GM12801 (cell line): Measurements from ENCODE around the gene KRT81.

ENCODE experiments used
- TF ChIP-seq, protein P1 (sequence below): IDR thresholded peaks from one replicate; pipeline ENCODE4 v1.5.1; 2011; ENCODE audit warnings: control low read depth; ENCODE audit not compliant: insufficient read length; ENCODE audit errors: extremely low read depth

Gene KRT81

DNA sequence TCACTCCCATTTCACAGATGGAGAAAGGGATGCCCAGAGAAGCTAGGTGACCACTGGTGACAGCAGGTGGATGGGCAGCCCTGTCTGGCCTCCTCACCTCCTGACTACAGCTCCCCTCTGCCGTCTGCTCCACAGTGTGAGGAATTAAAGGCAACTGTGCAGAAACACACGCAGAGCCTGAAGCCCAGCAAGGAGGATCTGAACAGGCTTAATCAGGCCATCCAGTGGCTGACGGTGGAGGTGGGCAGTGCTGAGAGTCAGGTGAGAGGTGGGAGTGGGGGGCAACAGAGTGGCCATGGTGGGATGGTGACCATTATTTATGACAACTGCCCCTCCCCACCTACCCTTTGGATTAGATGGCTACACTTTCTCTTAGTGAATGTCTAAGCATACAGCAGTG lies 15.6 kb downstream of the KRT81 start:
- TF ChIP-seq, protein P1, sequence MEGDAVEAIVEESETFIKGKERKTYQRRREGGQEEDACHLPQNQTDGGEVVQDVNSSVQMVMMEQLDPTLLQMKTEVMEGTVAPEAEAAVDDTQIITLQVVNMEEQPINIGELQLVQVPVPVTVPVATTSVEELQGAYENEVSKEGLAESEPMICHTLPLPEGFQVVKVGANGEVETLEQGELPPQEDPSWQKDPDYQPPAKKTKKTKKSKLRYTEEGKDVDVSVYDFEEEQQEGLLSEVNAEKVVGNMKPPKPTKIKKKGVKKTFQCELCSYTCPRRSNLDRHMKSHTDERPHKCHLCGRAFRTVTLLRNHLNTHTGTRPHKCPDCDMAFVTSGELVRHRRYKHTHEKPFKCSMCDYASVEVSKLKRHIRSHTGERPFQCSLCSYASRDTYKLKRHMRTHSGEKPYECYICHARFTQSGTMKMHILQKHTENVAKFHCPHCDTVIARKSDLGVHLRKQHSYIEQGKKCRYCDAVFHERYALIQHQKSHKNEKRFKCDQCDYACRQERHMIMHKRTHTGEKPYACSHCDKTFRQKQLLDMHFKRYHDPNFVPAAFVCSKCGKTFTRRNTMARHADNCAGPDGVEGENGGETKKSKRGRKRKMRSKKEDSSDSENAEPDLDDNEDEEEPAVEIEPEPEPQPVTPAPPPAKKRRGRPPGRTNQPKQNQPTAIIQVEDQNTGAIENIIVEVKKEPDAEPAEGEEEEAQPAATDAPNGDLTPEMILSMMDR: no peak

DNA sequence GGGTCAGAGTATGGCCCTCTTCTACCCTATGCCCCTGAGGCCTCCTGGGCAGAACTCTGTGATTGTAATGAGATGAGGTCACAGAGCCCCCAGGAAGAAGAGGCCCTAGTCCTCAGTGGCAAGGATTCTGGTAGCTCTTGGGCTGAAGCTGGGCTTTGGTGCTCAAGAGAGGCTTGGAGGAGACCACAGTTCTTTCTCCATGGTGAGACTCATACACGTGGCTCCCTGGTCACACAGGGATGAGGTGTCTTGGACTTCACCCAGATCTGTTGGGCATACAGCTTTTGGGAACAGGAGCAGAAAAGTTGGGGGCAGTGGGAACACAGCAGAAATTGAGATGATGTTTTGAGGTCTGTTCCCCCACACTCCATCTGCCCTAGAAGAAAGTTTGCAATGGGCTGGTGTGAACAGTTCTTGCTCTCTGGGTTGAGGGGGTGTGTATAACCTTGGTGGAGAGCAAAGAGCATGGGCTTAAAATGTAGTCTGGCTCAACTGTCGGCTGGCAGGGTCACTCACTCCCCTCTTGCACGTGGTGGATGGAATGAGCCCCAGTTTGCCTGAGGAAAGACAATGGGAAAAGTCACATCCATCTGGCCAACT lies 16.7 kb downstream of the KRT81 start, which contains the start of gene KRT86:
TSS of gene KRT86 (plus strand) at position 125 of the 600 bp plus-strand sequence. CDS start 27,272 bp downstream, outside the sequence.
- TF ChIP-seq, protein P1: no peak

DNA sequence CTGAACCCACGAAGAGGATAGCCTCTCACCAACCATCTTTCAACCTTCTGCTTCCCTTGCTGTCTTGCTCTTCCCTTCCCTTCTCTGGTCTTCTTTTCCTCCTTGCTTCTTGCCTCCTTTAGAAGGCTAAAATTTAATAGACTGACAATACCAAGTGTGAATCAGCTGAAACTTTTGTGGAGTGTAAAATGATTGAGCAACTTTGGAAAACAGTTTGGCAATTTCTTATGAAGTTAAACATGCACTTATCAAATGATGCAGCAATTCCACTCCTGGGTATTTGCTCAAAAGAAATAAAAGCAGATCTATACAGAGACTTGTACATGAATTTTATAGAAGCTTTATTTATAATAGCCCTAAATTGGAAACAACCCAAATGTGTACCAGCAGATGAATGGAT lies 20.2 kb downstream of the KRT81 start:
- TF ChIP-seq, protein P1: no peak

DNA sequence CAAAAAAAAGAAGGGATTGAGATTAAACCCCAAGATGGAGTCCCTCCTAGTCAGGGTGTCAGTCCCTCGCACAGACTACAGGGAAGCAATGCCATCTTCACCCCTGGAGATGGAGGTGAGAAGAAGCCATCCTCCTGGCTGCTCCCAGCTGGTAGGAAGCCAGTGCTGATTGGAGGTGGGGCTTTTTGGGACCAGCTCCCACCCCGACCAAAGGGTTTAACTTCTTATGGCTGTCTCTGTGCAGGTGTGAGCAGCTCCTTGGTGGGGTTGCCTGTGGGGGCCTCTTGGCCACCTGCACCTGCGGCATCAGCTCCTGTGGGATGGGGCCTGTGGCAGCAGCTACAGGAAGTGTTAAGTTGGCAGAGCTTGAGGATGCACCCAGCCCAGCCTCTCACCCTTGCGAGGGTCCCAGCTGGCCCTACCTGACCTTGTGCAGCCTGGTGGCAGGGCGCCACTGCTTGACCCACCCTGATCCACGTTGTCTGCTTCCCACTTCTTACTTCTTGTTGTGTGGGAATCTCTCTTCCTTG lies 20.7 kb downstream of the KRT81 start:
- TF ChIP-seq, protein P1: no peak

DNA sequence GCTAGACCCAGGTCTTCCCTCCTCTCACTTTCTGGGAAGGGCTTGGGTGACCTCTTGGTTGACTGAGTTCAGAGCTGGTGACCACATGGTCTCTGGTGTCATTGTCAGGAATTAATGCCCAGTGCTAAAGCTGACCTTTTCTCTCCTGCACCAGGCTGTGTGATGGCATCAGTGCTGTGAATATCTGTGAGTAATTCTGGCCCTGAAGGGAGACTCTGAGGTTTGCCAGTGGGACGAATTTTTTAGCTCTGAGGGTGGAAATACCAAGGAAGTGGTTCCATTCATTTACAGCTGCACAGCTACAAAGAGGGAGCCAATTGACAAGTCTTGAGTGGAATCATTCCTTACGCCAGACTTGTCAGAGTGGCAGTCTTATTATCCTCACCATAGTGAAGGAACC lies 23.1 kb downstream of the KRT81 start:
- TF ChIP-seq, protein P1: no peak

DNA sequence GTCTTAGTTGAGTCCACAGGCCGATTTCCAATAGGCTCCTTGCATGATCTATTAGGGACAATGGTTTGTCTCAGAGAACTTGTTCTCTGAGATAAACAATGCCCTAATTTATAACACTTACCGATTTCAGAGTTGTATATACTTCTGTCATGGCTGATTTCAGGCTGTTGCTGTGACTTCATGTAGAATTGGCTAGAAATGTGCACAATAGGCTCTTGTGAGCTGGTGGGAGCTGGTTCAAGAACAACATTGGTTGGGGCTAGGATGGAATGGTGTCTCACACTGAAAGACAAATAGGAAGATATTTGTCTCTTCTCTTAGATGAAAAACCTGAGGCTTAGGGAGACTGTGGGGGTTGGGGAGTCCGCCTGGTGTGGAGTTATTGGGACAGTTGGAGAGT lies 23.6 kb downstream of the KRT81 start:
- TF ChIP-seq, protein P1: no peak

DNA sequence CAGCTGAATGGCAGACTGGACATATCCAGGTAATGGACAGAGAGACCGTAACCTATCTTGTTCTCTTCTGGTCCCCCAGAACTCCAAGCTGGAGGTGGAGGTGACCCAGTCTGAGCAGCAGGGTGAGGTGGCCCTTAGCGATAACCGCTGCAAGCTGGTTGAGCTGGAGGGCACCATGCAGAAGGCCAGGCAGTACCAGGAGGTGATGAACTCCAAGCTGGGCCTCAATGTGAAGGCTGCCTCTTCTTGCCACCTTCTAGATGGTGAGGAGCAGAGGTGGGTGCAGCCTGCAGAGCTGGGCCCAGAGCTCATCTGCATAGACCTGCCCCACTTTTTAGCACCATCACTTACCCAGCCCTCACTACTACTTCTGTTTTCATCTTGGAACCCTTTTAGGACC lies 24.1 kb downstream of the KRT81 start:
- TF ChIP-seq, protein P1: no peak
